Hepatocyte (in vitro differentiated cells): ENCODE data around the gene NADK2. TPM values are rescaled to one million over a fixed set of nuclear protein-coding genes. Genes with fewer than 3 reads are reported as not detected.
A peak's percentile ranks its signal among the peaks of the same experiment; 100 is the strongest.

Experiments
- DNase-seq: peaks from one replicate; pipeline ENCODE4 v3.0.0-alpha.2; 2016; ENCODE audit warnings: low spot score
- H2AFZ ChIP-seq: fragments of 200-600 bp; sonication (generic); 2 replicates; pipeline ENCODE4 v1.6.0; 2016; ENCODE audit warnings: antibody characterized with exemption, mild to moderate bottlenecking
- H3K27ac ChIP-seq: fragments of 200-600 bp; sonication (generic); 2 replicates; pipeline ENCODE4 v1.5.1; 2016; ENCODE audit warnings: mild to moderate bottlenecking
- H3K27me3 ChIP-seq: fragments of 200-600 bp; sonication (generic); 2 replicates; pipeline ENCODE4 v1.6.1; 2016
- H3K36me3 ChIP-seq: fragments of 200-600 bp; sonication (generic); replicated peaks from 2 replicates; pipeline ENCODE4 v1.5.1; 2016; ENCODE audit warnings: low read depth; ENCODE audit not compliant: insufficient read depth
- H3K4me1 ChIP-seq: fragments of 200-600 bp; sonication (generic); 2 replicates; pipeline ENCODE4 v1.5.1; 2016; ENCODE audit warnings: mild to moderate bottlenecking, moderate library complexity; ENCODE audit not compliant: insufficient read depth
- H3K4me2 ChIP-seq: fragments of 200-600 bp; sonication (generic); 2 replicates; pipeline ENCODE4 v1.6.0; 2016
- H3K4me3 ChIP-seq: fragments of 200-600 bp; sonication (generic); 2 replicates; pipeline ENCODE4 v1.5.1; 2016; ENCODE audit warnings: mild to moderate bottlenecking
- H3K79me2 ChIP-seq: fragments of 200-600 bp; sonication (generic); 2 replicates; pipeline ENCODE4 v1.6.0; 2017; ENCODE audit warnings: mild to moderate bottlenecking
- H3K9me2 ChIP-seq: fragments of 200-600 bp; sonication (generic); replicated peaks from 2 replicates; pipeline ENCODE4 v1.6.0; 2017; ENCODE audit warnings: mild to moderate bottlenecking; ENCODE audit not compliant: insufficient read depth
- H3K9me3 ChIP-seq: fragments of 200-600 bp; sonication (generic); 2 replicates; pipeline ENCODE4 v1.5.1; 2016; ENCODE audit warnings: low read depth, mild to moderate bottlenecking
- H4K20me1 ChIP-seq: fragments of 200-600 bp; sonication (generic); 2 replicates; pipeline ENCODE4 v1.6.0; 2016; ENCODE audit warnings: mild to moderate bottlenecking; ENCODE audit not compliant: insufficient read depth, poor library complexity, severe bottlenecking
- CTCF ChIP-seq: fragments of 200-600 bp; sonication (generic); IDR thresholded peaks from 2 replicates; pipeline ENCODE4 v1.5.1; 2016; ENCODE audit warnings: antibody characterized with exemption, mild to moderate bottlenecking; ENCODE audit not compliant: poor library complexity
- EZH2 ChIP-seq: fragments of 200-600 bp; sonication (generic); IDR thresholded peaks from 2 replicates; pipeline ENCODE4 v1.6.1; 2016; ENCODE audit warnings: antibody characterized with exemption, mild to moderate bottlenecking, borderline replicate concordance
- EZH2phosphoT487 ChIP-seq: fragments of 200-600 bp; sonication (generic); IDR thresholded peaks from one replicate; pipeline ENCODE4 v1.6.1; 2018; ENCODE audit warnings: antibody characterized with exemption, mild to moderate bottlenecking, low read depth, moderate library complexity; ENCODE audit not compliant: unreplicated experiment, severe bottlenecking
- WGBS: methylation state at CpG from one replicate; pipeline ENCODE4 v1.1.6; 2016; ENCODE audit warnings: low lambda C conversion rate; ENCODE audit errors: missing lambda C conversion rate; 5-methylcytosine and 5-hydroxymethylcytosine counted together
- polyA plus RNA-seq: library from polyadenylated mRNA; unstranded; fragments of >200 nt; fragmentation: Nextera tagmentation; extraction: Ambion mirVana; gene quantifications from 2 replicates; pipeline ENCODE4 v1.2.1, GENCODE V29; 2016
- total RNA-seq: library from RNA; depleted of rRNA; stranded (reverse); fragments of >200 nt; gene quantifications from 2 replicates; pipeline ENCODE4 v1.2.3, GENCODE V29; 2014

NADK2 gene
- total and polyA plus RNA-seq, 2 experiments from 2014 or later, result 43.1 to 102 TPM

DNA sequence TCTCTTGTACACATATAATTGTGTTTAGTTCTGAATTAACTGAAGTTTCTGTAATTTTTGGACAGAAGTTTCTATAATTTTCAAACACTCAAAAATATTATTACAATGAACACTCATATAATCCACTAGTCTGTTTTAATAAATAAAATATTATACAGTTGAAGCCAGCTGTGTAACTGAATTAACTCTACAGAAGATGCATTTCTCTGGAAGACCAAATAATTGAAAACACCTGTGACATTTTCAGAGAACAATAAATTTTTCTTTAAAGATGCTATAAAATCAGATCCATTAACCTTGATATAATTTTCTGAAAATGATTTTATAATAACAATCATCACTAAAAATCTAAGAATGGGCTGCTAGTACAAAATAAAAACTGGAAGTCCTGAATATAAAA, 14.7 kb downstream of the NADK2 start:
- Histone ChIP-seq H3K9me3 (no peaks in the 10 kb centered on the region), H3K79me2 (peaks cover 51% of the 10 kb centered on the region), H4K20me1 (no peaks in the 10 kb centered on the region), H3K27ac (peak overlapping the region; percentile 7), H3K4me3 (no peak overlapping the region), H3K27me3 (no peaks in the 10 kb centered on the region), H3K4me1 (no peaks in the 10 kb centered on the region), H3K9me2 (no peaks in the 10 kb centered on the region), H3K4me2 (no peak overlapping the region), H3K36me3 (no peaks in the 10 kb centered on the region), H2AFZ (no peak overlapping the region)
- no peak for TF ChIP-seq CTCF
- TF ChIP-seq EZH2phosphoT487, result no peak
- DNase-seq, result no peak

DNA sequence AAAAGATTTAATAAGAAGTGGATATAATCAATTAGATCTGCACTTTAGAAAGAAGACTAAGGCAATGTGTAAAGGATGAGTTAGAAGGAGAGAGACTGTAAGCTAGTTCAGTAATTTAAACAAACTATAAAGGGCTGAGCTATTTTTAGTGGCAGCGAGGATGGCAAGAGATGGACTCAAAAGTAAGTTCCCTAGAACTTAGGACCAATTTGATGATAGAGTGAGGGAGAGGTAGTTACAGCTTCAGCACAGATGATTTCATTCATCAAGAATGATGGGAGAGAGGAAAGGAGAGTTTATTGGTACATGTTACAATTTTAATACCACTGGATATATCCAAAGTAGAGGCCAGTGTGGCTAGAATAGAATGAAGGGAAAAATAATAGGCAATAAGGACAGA, 19.1 kb downstream of the NADK2 start:
- H3K9me3 ChIP-seq, result no peaks in the 10 kb centered on the region
- no peak for DNase-seq
- H4K20me1 ChIP-seq, result no peaks in the 10 kb centered on the region
- TF ChIP-seq EZH2 (no peak), EZH2phosphoT487 (no peak), CTCF (no peak)
- no peaks in the 10 kb centered on the region for H3K36me3 ChIP-seq
- H3K4me1 ChIP-seq, result no peaks in the 10 kb centered on the region
- no peak overlapping the region for H2AFZ ChIP-seq
- H3K4me3 ChIP-seq, result no peak overlapping the region
- no peaks in the 10 kb centered on the region for H3K9me2 ChIP-seq
- H3K27me3 ChIP-seq, result no peaks in the 10 kb centered on the region
- WGBS, result 97% methylated on average over 1 of the region's 1 CpG
- H3K27ac ChIP-seq, result no peak overlapping the region
- H3K79me2 ChIP-seq, result peaks cover 13% of the 10 kb centered on the region
- no peak overlapping the region for H3K4me2 ChIP-seq

GRCh38 chr5:36217988-36218387, 23.7 kb downstream of the NADK2 start:
- Histone ChIP-seq H2AFZ (no peak overlapping the region), H3K27me3 (no peaks in the 10 kb centered on the region), H3K4me1 (no peaks in the 10 kb centered on the region), H3K9me3 (no peaks in the 10 kb centered on the region), H3K4me2 (no peak overlapping the region), H3K79me2 (no peaks in the 10 kb centered on the region), H3K36me3 (peaks cover 3% of the 10 kb centered on the region), H3K4me3 (no peak overlapping the region), H3K9me2 (no peaks in the 10 kb centered on the region), H4K20me1 (no peaks in the 10 kb centered on the region), H3K27ac (no peak overlapping the region)
- WGBS, result 96% methylated on average over 1 of the region's 1 CpG
- no peak for DNase-seq
- TF ChIP-seq EZH2, result no peak
- TF ChIP-seq CTCF, result no peak
- TF ChIP-seq EZH2phosphoT487, result no peak

DNA sequence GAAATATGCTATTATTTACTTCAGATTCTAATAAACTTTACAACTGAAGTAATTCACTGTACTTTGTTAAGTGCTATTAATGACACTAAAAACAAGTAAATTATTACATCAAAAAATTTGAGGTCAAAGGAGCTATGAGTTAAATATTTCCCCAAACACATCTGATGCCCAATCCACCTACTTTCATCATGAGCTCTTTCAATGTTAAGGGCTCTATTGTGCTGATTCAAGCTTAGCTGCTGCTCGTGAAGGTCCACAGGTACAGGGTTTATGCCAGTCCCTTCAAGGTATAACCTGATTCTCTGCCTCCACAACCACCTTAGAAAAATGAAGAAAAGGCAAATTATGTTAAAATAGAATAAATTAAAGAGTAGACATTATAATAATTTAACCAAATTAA, 24.2 kb downstream of the NADK2 start:
- no peak overlapping the region for H3K27ac ChIP-seq
- H3K27me3 ChIP-seq, result no peaks in the 10 kb centered on the region
- no peaks in the 10 kb centered on the region for H4K20me1 ChIP-seq
- peaks cover 3% of the 10 kb centered on the region for H3K36me3 ChIP-seq
- H3K79me2 ChIP-seq, result no peaks in the 10 kb centered on the region
- no peaks in the 10 kb centered on the region for H3K9me2 ChIP-seq
- H3K4me2 ChIP-seq, result no peak overlapping the region
- no peaks in the 10 kb centered on the region for H3K4me1 ChIP-seq
- TF ChIP-seq CTCF, result no peak
- TF ChIP-seq EZH2, result no peak
- TF ChIP-seq EZH2phosphoT487, result no peak
- 69% methylated on average over 1 of the region's 1 CpG for WGBS
- no peak for DNase-seq
- no peaks in the 10 kb centered on the region for H3K9me3 ChIP-seq
- H2AFZ ChIP-seq, result no peak overlapping the region
- H3K4me3 ChIP-seq, result no peak overlapping the region
